GM21360 (cell line): ENCODE results near the gene CELA2B.
"Not testable (repeated sequence)": the region's sequence is repeated elsewhere in the genome, so short reads cannot be mapped to it uniquely, and the experiment has no call there.

ENCODE experiments used
- ATAC-seq: cut with Tn5 transposase; IDR thresholded peaks from one replicate; pipeline ENCODE4 v1.9.1; 2021; ENCODE audit warnings: mild to moderate bottlenecking, moderate library complexity; ENCODE audit not compliant: unreplicated experiment

Gene CELA2B

GRCh38 chr1:15492596-15492995 is 16.7 kb downstream of the CELA2B start:
- no peak for ATAC-seq

GRCh38 chr1:15493869-15494390 is 18.0 kb downstream of the CELA2B start:
- no peak for ATAC-seq

GRCh38 chr1:15500184-15501178 is 24.6 kb downstream of the CELA2B start:
- no peak for ATAC-seq

- ATAC-seq = no peak
Observed at GRCh38 chr1:15501208-15502032, 25.5 kb downstream of the CELA2B start.

GRCh38 chr1:15504436-15504835 is 28.5 kb downstream of the CELA2B start:
- ATAC-seq = no peak

GRCh38 chr1:15506831-15507230 is 30.9 kb downstream of the CELA2B start:
- ATAC-seq = no peak

GRCh38 chr1:15507278-15507677 is 31.4 kb downstream of the CELA2B start:
- ATAC-seq = no peak

- ATAC-seq = no peak
Observed at GRCh38 chr1:15508700-15509487, 33.0 kb downstream of the CELA2B start.

- no peak for ATAC-seq
Observed at GRCh38 chr1:15509586-15509985, 33.7 kb downstream of the CELA2B start.

- ATAC-seq = no peak
Observed at GRCh38 chr1:15510611-15511405, 34.9 kb downstream of the CELA2B start.

- no peak for ATAC-seq
Observed at GRCh38 chr1:15513192-15513591, 37.3 kb downstream of the CELA2B start.

GRCh38 chr1:15513919-15514318 is 38.0 kb downstream of the CELA2B start:
- ATAC-seq = no peak

- ATAC-seq = not testable (repeated sequence)
Observed at GRCh38 chr1:15514557-15514956, 38.7 kb downstream of the CELA2B start.

- ATAC-seq = no peak
Observed at GRCh38 chr1:15515022-15515663, 39.2 kb downstream of the CELA2B start.

- no peak for ATAC-seq
Observed at GRCh38 chr1:15519625-15520024, 43.7 kb downstream of the CELA2B start.

- not testable (repeated sequence) for ATAC-seq
Observed at GRCh38 chr1:15521206-15521906, 45.5 kb downstream of the CELA2B start.

- no peak for ATAC-seq
Observed at GRCh38 chr1:15522551-15522950, 46.6 kb downstream of the CELA2B start.

GRCh38 chr1:15523104-15524020 is 47.5 kb downstream of the CELA2B start:
- no peak for ATAC-seq
